WERI-Rb-1 (cell line): ENCODE results near the gene SLC9A3.

Source experiments
- DNase-seq: peaks from one replicate; pipeline ENCODE4 v3.0.0-alpha.2; 2020
- H3K27ac ChIP-seq: fragments of 250-450 bp; sonication (Bioruptor Pico); 2 replicates; pipeline ENCODE4 v1.5.1; 2020; ENCODE audit warnings: mild to moderate bottlenecking, moderate library complexity
- H3K27me3 ChIP-seq: fragments of 250-450 bp; sonication (Bioruptor Pico); 2 replicates; pipeline ENCODE4 v1.5.1; 2021; ENCODE audit warnings: mild to moderate bottlenecking, low read depth, moderate library complexity; ENCODE audit not compliant: insufficient read depth, severe bottlenecking
- H3K36me3 ChIP-seq: fragments of 250-450 bp; sonication (Bioruptor Pico); 2 replicates; pipeline ENCODE4 v1.5.1; 2020; ENCODE audit warnings: mild to moderate bottlenecking, moderate library complexity
- H3K4me3 ChIP-seq: 2 replicates; pipeline ENCODE4 v1.5.1; 2011; ENCODE audit warnings: low read depth, mild to moderate bottlenecking, control low read depth, low read length
- H3K9me3 ChIP-seq: fragments of 250-450 bp; sonication (Bioruptor Pico); 2 replicates; pipeline ENCODE4 v1.5.1; 2021; ENCODE audit warnings: mild to moderate bottlenecking, moderate library complexity; ENCODE audit not compliant: severe bottlenecking
- CTCF ChIP-seq: IDR thresholded peaks from 2 replicates; pipeline ENCODE4 v1.5.1; 2011; ENCODE audit warnings: low read depth, mild to moderate bottlenecking, control low read depth, inconsistent platforms, low read length

The SLC9A3 gene

DNA sequence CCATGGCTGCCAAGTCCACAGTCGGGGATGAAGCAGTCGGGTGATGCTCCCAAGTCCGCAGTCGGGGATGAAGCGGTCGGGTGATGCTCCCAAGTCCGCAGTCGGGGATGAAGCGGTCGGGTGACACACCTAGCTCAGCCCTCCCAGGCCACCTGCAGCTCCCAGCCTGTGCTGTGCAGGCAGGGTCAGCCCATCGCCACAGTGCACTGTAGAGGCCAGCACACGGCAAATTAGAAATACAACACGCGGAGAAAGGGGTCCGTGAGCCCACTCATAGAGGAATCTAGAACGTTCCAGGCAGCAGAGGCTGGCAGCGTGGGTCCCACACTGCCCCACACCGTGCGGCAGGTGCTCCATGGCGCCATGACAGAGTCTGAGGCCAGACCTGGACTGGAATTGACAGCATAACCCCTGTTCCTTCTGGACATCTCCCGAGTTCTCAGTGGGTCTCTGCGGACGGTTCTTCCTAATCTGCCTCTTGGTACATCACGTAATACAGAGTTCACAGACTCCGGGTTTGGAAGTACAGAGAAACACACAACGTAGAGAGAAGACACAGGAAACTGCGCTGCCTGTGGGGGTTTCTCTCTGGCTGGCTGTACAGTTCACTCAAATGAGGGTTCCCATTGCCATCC lies 89.0 kb downstream of the SLC9A3 start:
- TF ChIP-seq CTCF, result no peak
- no peak overlapping the region for H3K4me3 ChIP-seq
- H3K27me3 ChIP-seq, result no peaks in the 10 kb centered on the region
- peak; percentile 6 for DNase-seq
- H3K9me3 ChIP-seq, result no peaks in the 10 kb centered on the region
- H3K27ac ChIP-seq, result no peak overlapping the region
- H3K36me3 ChIP-seq, result no peaks in the 10 kb centered on the region

GRCh38 chr5:434443-435146 lies 89.7 kb downstream of the SLC9A3 start:
- DNase-seq, result no peak
- Histone ChIP-seq H3K27ac (no peak overlapping the region), H3K36me3 (no peaks in the 10 kb centered on the region), H3K4me3 (no peak overlapping the region), H3K9me3 (no peaks in the 10 kb centered on the region), H3K27me3 (no peaks in the 10 kb centered on the region)
- TF ChIP-seq CTCF, result no peak

DNA sequence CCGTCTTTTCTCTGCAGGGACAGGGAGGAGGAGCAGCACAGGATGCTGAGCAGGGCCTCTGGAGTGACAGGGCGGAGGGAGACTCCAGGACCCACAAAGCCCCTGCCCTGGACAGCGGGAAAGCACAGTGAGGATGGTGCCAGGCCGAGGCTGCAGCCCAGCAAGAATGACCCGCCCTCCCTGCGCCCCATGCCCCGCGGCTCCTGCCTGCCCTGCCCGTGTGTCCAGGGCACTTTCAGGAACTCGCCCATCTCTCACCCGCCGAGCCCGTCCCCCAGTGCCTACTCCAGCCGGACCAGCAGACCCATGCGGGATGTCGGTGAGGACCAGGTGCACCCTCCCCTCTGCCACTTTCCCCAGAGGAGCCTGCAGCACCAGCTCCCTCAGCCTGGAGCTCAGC lies 90.4 kb downstream of the SLC9A3 start:
- no peaks in the 10 kb centered on the region for H3K9me3 ChIP-seq
- H3K36me3 ChIP-seq, result no peaks in the 10 kb centered on the region
- no peak for DNase-seq
- TF ChIP-seq CTCF, result no peak
- H3K27me3 ChIP-seq, result no peaks in the 10 kb centered on the region
- no peak overlapping the region for H3K4me3 ChIP-seq
- H3K27ac ChIP-seq, result no peak overlapping the region

DNA sequence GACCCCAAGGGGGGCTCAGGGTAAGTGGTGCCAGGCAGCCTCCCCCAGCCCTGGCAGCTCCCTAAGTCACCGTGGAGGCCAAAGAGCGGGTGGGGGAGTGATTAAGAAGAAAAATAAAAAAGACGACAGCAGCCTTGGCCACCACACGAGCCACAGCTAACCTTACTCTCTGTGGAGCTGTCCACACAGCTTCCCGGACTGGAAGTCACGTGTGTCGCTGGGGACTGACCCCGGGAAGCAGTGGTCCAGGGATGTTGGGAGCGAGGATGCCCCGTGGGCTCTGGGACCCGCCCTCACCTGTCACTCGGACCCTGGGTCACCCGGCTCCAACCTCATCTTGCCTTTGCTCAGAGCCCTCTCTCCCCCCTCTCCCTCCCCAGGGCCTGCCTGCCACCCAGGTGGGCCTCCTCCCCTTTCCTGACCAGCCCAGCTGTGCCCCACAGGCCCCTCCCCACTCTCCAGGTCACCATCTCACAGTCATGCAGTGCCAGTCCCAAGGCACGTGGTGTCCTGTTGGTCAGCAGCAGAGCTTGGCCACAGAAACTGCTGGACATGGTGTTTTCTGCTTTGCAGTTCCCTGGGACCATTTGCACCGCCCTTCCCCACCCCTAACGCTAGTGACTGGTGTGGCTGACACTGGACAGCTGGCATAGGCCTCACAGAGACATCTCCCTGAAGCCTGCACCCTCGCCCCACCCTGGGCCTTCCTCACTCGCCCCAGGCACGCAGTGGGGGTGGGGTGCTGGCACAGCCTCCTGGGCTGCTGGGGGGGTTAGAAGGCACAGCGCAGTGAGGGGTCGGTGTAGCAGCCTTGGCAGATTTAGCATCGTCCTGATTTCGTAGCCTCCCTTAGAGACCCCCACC lies 91.1 kb downstream of the SLC9A3 start:
- H3K27ac ChIP-seq, result no peak overlapping the region
- no peak overlapping the region for H3K4me3 ChIP-seq
- TF ChIP-seq CTCF, result no peak
- DNase-seq, result no peak
- H3K36me3 ChIP-seq, result no peaks in the 10 kb centered on the region
- H3K27me3 ChIP-seq, result no peaks in the 10 kb centered on the region
- no peaks in the 10 kb centered on the region for H3K9me3 ChIP-seq

GRCh38 chr5:432201-432927 lies 91.9 kb downstream of the SLC9A3 start:
- Histone ChIP-seq H3K4me3 (no peak overlapping the region), H3K27ac (no peak overlapping the region), H3K27me3 (no peaks in the 10 kb centered on the region), H3K9me3 (no peaks in the 10 kb centered on the region), H3K36me3 (no peaks in the 10 kb centered on the region)
- peak; percentile 4 for DNase-seq
- no peak for TF ChIP-seq CTCF
